ENCODE results near the gene SLC43A3.

SLC43A3 gene

GRCh38 chr11:57426929-57427726 is at the start of gene SLC43A3:
TSS of gene SLC43A3 (minus strand) at chr11:57427121. CDS start at chr11:57426172, 949 bp downstream.
- DNase-seq, result peak; percentile 86

- DNase-seq, result peak; percentile 44
These were observed 49.3 kb upstream of the SLC43A3 start for GRCh38 chr11:57476047-57476756.

GRCh38 chr11:57475671-57476046 is 48.7 kb upstream of the SLC43A3 start:
- no peak for DNase-seq

- DNase-seq, result no peak
These were observed 48.3 kb upstream of the SLC43A3 start for GRCh38 chr11:57475191-57475590.

GRCh38 chr11:57474803-57475115 is 47.8 kb upstream of the SLC43A3 start:
- DNase-seq, result no peak

- peak; percentile 40 for DNase-seq
These were observed 47.3 kb upstream of the SLC43A3 start for GRCh38 chr11:57474017-57474802.

- DNase-seq, result no peak
These were observed 46.4 kb upstream of the SLC43A3 start for GRCh38 chr11:57473285-57473841.

GRCh38 chr11:57471496-57471895 is 44.6 kb upstream of the SLC43A3 start:
- DNase-seq, result no peak

GRCh38 chr11:57469268-57469667 is 42.3 kb upstream of the SLC43A3 start:
- no peak for DNase-seq

GRCh38 chr11:57468276-57468675 is 41.4 kb upstream of the SLC43A3 start:
- no peak for DNase-seq

- no peak for DNase-seq
These were observed 40.7 kb upstream of the SLC43A3 start for GRCh38 chr11:57467508-57468157.

- no peak for DNase-seq
These were observed 39.8 kb upstream of the SLC43A3 start for GRCh38 chr11:57466680-57467079.

GRCh38 chr11:57464539-57465181 is 37.7 kb upstream of the SLC43A3 start:
- DNase-seq, result no peak

GRCh38 chr11:57463671-57464538 is 37.0 kb upstream of the SLC43A3 start:
- DNase-seq, result no peak

GRCh38 chr11:57462597-57462996 is 35.7 kb upstream of the SLC43A3 start:
- no peak for DNase-seq

GRCh38 chr11:57461841-57462489 is 35.0 kb upstream of the SLC43A3 start:
- DNase-seq, result no peak

GRCh38 chr11:57460758-57461749 is 34.1 kb upstream of the SLC43A3 start:
- DNase-seq, result no peak

GRCh38 chr11:57460022-57460757 is 33.3 kb upstream of the SLC43A3 start, which contains the start of gene RTN4RL2:
TSS of gene RTN4RL2 (plus strand) at chr11:57460528. CDS start at chr11:57460866, 338 bp downstream.
- DNase-seq, result peak; percentile 49
